IMR-90 (cell line): Measurements from ENCODE around the gene PIK3CA. TPM values are rescaled to one million over a fixed set of nuclear protein-coding genes. Genes with fewer than 3 reads are reported as not detected.
"Not testable (repeated sequence)": the region's sequence is repeated elsewhere in the genome, so short reads cannot be mapped to it uniquely, and the experiment has no call there.

Experiments used
- ATAC-seq: fragments of 200-7000 bp; cut with Tn5 transposase; 2 replicates; pipeline ENCODE4 v1.9.1; 2020; ENCODE audit warnings: low read depth, mild to moderate bottlenecking, moderate library complexity
- BruUV-seq: library from RNA; stranded (reverse); fragments of 400-500 nt; replicated peaks from 2 replicates; lab custom pipeline; 2021; lab: Mats Ljungman, UMichigan
- CTCF ChIA-PET: fragments of 300-600 bp; formaldehyde crosslinking; extraction: SDS; loops from one replicate; lab custom pipeline; 2021; ENCODE audit warnings: antibody characterized with exemption; lab: Yijun Ruan, JAX
- POLR2A ChIA-PET: fragments of 300-600 bp; sonication (Branson Sonifier 250); formaldehyde crosslinking; loops from one replicate; lab custom pipeline; 2022; ENCODE audit warnings: antibody characterized with exemption; ENCODE audit not compliant: unreplicated experiment; lab: Charles Lee
- DNase-seq: peaks from one replicate; pipeline ENCODE4 v3.0.0; 2013
- H2AFZ ChIP-seq: replicated peaks from 2 replicates; pipeline ENCODE3; 2013; ENCODE audit warnings: low read length, mild to moderate bottlenecking; ENCODE audit not compliant: poor library complexity
- H2AK5ac ChIP-seq: 2 replicates; pipeline ENCODE4 v1.6.1; 2013; ENCODE audit warnings: low read depth, low read length, inconsistent platforms
- H2AK9ac ChIP-seq: replicated peaks from 2 replicates; pipeline ENCODE3; 2013; ENCODE audit warnings: mild to moderate bottlenecking, low read depth, low read length, moderate library complexity; ENCODE audit not compliant: poor library complexity
- H2BK120ac ChIP-seq: 2 replicates; pipeline ENCODE4 v1.6.1; 2013; ENCODE audit warnings: low read depth, low read length, inconsistent platforms
- H2BK15ac ChIP-seq: 3 replicates; pipeline ENCODE4 v1.6.1; 2013; ENCODE audit warnings: low read depth, low read length, inconsistent platforms
- H2BK20ac ChIP-seq: 2 replicates; pipeline ENCODE4 v1.6.1; 2013; ENCODE audit warnings: low read depth, mild to moderate bottlenecking, inconsistent platforms, low read length, moderate library complexity
- H2BK5ac ChIP-seq: 2 replicates; pipeline ENCODE4 v1.6.1; 2013; ENCODE audit warnings: mild to moderate bottlenecking, low read depth, low read length, inconsistent platforms; ENCODE audit not compliant: poor library complexity, severe bottlenecking
- H3K14ac ChIP-seq: replicated peaks from 2 replicates; pipeline ENCODE4 v1.6.1; 2013; ENCODE audit warnings: low read depth, low read length, inconsistent platforms
- H3K18ac ChIP-seq: 2 replicates; pipeline ENCODE4 v1.6.1; 2013; ENCODE audit warnings: low read depth, low read length, control low read depth
- H3K23ac ChIP-seq: 2 replicates; pipeline ENCODE4 v1.6.1; 2013; ENCODE audit warnings: low read depth, low read length, inconsistent platforms
- H3K27ac ChIP-seq: 2 replicates; pipeline ENCODE4 v1.5.1; 2013; ENCODE audit warnings: mild to moderate bottlenecking, control low read depth, low read length; ENCODE audit not compliant: insufficient read depth
- H3K27me3 ChIP-seq: 2 replicates; pipeline ENCODE4 v1.6.1; 2013; ENCODE audit warnings: low read length; ENCODE audit not compliant: control insufficient read depth, insufficient read depth
- H3K36me3 ChIP-seq: 2 replicates; pipeline ENCODE4 v1.6.1; 2013; ENCODE audit warnings: low read length, mixed read lengths; ENCODE audit not compliant: control insufficient read depth, insufficient read depth
- H3K4ac ChIP-seq: 2 replicates; pipeline ENCODE4 v1.6.1; 2013; ENCODE audit warnings: low read depth, low read length, inconsistent platforms
- H3K4me1 ChIP-seq: 2 replicates; pipeline ENCODE4 v1.6.1; 2013; ENCODE audit warnings: low read length, mixed read lengths; ENCODE audit not compliant: control insufficient read depth, insufficient read depth
- H3K4me2 ChIP-seq: 2 replicates; pipeline ENCODE4 v1.6.1; 2013; ENCODE audit warnings: low read depth, mild to moderate bottlenecking, control low read depth, low read length, moderate library complexity
- H3K4me3 ChIP-seq: 2 replicates; pipeline ENCODE4 v1.5.1; 2013; ENCODE audit warnings: low read depth, mild to moderate bottlenecking, control low read depth, low read length, moderate library complexity; ENCODE audit not compliant: insufficient read depth
- H3K56ac ChIP-seq: 2 replicates; pipeline ENCODE4 v1.6.1; 2013; ENCODE audit warnings: low read length, inconsistent platforms; ENCODE audit not compliant: insufficient read depth; ENCODE audit errors: extremely low read depth
- H3K79me1 ChIP-seq, 2 experiments: 2 replicates each; pipeline ENCODE4 v1.6.1; 2013; ENCODE audit warnings: low read length in 2 of 2, inconsistent platforms in 1 of 2, low read depth in 1 of 2
- H3K9ac ChIP-seq: 2 replicates; pipeline ENCODE4 v1.6.1; 2013; ENCODE audit warnings: low read depth, low read length, control low read depth
- H3K9me1 ChIP-seq: 2 replicates; pipeline ENCODE4 v1.6.1; 2013; ENCODE audit warnings: low read length, inconsistent platforms; ENCODE audit not compliant: insufficient read depth
- H3K9me3 ChIP-seq: 2 replicates; pipeline ENCODE4 v1.6.1; 2013; ENCODE audit warnings: low read length; ENCODE audit not compliant: control insufficient read depth, insufficient read depth
- H4K20me1 ChIP-seq: 2 replicates; pipeline ENCODE4 v1.6.1; 2013; ENCODE audit warnings: low read length, inconsistent platforms; ENCODE audit not compliant: insufficient read depth
- H4K5ac ChIP-seq: 2 replicates; pipeline ENCODE4 v1.6.1; 2013; ENCODE audit warnings: mild to moderate bottlenecking, low read depth, low read length, control low read depth
- H4K8ac ChIP-seq, 2 experiments: 2 replicates each; pipeline ENCODE4 v1.6.1; 2013; ENCODE audit warnings: low read depth in 2 of 2, low read length in 2 of 2, control low read depth in 1 of 2, inconsistent platforms in 1 of 2
- H4K91ac ChIP-seq: 2 replicates; pipeline ENCODE4 v1.6.1; 2013; ENCODE audit warnings: low read depth, low read length, inconsistent platforms; ENCODE audit not compliant: insufficient read depth
- CTCF ChIP-seq: conservative IDR thresholded peaks from 2 replicates; pipeline ENCODE4 v1.5.1; 2012; ENCODE audit warnings: mild to moderate bottlenecking, low read depth, low read length, improper control_type of control experiment
- POLR2A ChIP-seq: IDR thresholded peaks from 2 replicates; pipeline ENCODE4 v1.6.1; 2012; ENCODE audit warnings: mild to moderate bottlenecking, low read depth, low read length
- RCOR1 ChIP-seq: IDR thresholded peaks from 2 replicates; pipeline ENCODE4 v1.6.1; 2012; ENCODE audit warnings: mild to moderate bottlenecking, low read length, improper control_type of control experiment; ENCODE audit not compliant: insufficient replicate concordance
- WGBS, 2 experiments: methylation state at CpG; one replicate each; pipeline versions ENCODE4 v1.1.5 to v1.1.7; 2013; ENCODE audit warnings: missing lambda C conversion rate in 2 of 2; ENCODE audit not compliant: insufficient read length in 1 of 2; ENCODE audit errors: extremely low coverage in 2 of 2; 5-methylcytosine and 5-hydroxymethylcytosine counted together
- dilution Hi-C: fragments of 300-500 bp; cut with HindIII; formaldehyde crosslinking; loops from one replicate; pipeline ENCODE4 v1.14.3; 2018; ENCODE audit warnings: low sequenced_read_pairs; ENCODE audit not compliant: unreplicated experiment
- in situ Hi-C: fragments of 300-500 bp; cut with MboI; formaldehyde crosslinking; loops from 3 replicates; pipeline ENCODE4 v1.14.3; 2019; ENCODE audit warnings: low sequenced_read_pairs, inconsistent platforms, mixed read lengths
- intact Hi-C: fragments of 100-400 bp; cut with micrococcal nuclease; formaldehyde crosslinking; loops from 2 replicates; pipeline ENCODE4 v1.10.0; 2022
- polyA plus RNA-seq, 3 experiments: library from polyadenylated mRNA; depleted of rRNA; stranded (reverse); fragments of >200 nt; gene quantifications; 2 replicates each; pipeline ENCODE4 v1.2.3, GENCODE V29; 2012; ENCODE audit warnings: low replicate concordance in 1 of 3
- total RNA-seq: library from RNA; depleted of rRNA; stranded (reverse); fragments of >200 nt; gene quantifications from 2 replicates; pipeline ENCODE4 v1.2.3, GENCODE V29; 2012

The PIK3CA gene
- total and polyA plus RNA-seq, 2 of the 4 experiments (the other 2 are of a cell fraction) = 5.7 to 22.4 TPM

GRCh38 chr3:179236669-179237301 is 88.6 kb downstream of the PIK3CA start:
- no peak overlapping the region for H3K4ac ChIP-seq
- TF ChIP-seq RCOR1 (no peak), POLR2A (no peak), CTCF (no peak)
- no peak overlapping the region for H3K23ac ChIP-seq
- H3K14ac ChIP-seq = no peak overlapping the region
- H3K9me3 ChIP-seq = no peaks in the 10 kb centered on the region
- H3K27me3 ChIP-seq = no peaks in the 10 kb centered on the region
- ChIA-PET POLR2A (no interaction called here), CTCF (interaction anchor here (0.5 kb wide), 1 partner anchor 18 kb away, joined by 4 read pairs; no protein-coding TSS in a partner anchor)
- no peak overlapping the region for H2AFZ ChIP-seq
- 0 out of 2 replicates have a peak, but pooled peaks cover 2% of the 10 kb centered on the region for H3K36me3 ChIP-seq
- no peaks in the 10 kb centered on the region for H4K20me1 ChIP-seq
- H3K9me1 ChIP-seq = no peaks in the 10 kb centered on the region
- H3K27ac ChIP-seq = no peak overlapping the region
- H4K8ac ChIP-seq = no peak overlapping the region
- H3K4me2 ChIP-seq = peak overlapping the region; percentile 28; the same call in 1 of the 2 replicates
- intact Hi-C loops (no loop called here), dilution Hi-C loops (no loop called here), in situ Hi-C loops (no loop called here)
- BruUV-seq = no TSS peak
- no peak overlapping the region for H2BK15ac ChIP-seq
- H3K4me3 ChIP-seq = no peak overlapping the region
- no CpG with 5 or more reads among the region's 2 CpGs for WGBS, 2 experiments
- H2BK5ac ChIP-seq = no peak overlapping the region
- H3K4me1 ChIP-seq = no peaks in the 10 kb centered on the region
- no peak overlapping the region; the same call in 1 of the 2 replicates for H3K18ac ChIP-seq
- H4K91ac ChIP-seq = no peak overlapping the region
- no peak overlapping the region for H2AK5ac ChIP-seq
- DNase-seq (no peak), ATAC-seq (no peak)
- no peak overlapping the region for H3K9ac ChIP-seq
- H2AK9ac ChIP-seq = no peak overlapping the region
- H3K56ac ChIP-seq = no peak overlapping the region
- H4K5ac ChIP-seq = no peak overlapping the region
- H2BK20ac ChIP-seq = no peak overlapping the region
- H2BK120ac ChIP-seq = no peak overlapping the region
- H3K79me1 ChIP-seq = 0 out of 4 replicates have a peak, but pooled peaks cover 0 to 2% of the 10 kb centered on the region in 2 experiments

GRCh38 chr3:179240299-179240698 is 92.1 kb downstream of the PIK3CA start:
- POLR2A ChIA-PET, dilution Hi-C loops: not testable (repeated sequence)

More at GRCh38 chr3:179240299-179240698, 92.1 kb downstream of the PIK3CA start:
- H3K27me3 ChIP-seq, H4K5ac ChIP-seq, H3K4me1 ChIP-seq, H3K36me3 ChIP-seq, H3K79me1 ChIP-seq, H3K9me1 ChIP-seq, H2BK20ac ChIP-seq, H3K4me2 ChIP-seq, H3K4me3 ChIP-seq, H2BK5ac ChIP-seq, H3K27ac ChIP-seq, H3K56ac ChIP-seq, ATAC-seq, in situ Hi-C loops, H4K91ac ChIP-seq, DNase-seq, H3K14ac ChIP-seq, H4K20me1 ChIP-seq, H2BK120ac ChIP-seq, BruUV-seq, H4K8ac ChIP-seq, H3K23ac ChIP-seq, H2AK9ac ChIP-seq, H3K9me3 ChIP-seq, intact Hi-C loops, H3K9ac ChIP-seq, H2AK5ac ChIP-seq, H2AFZ ChIP-seq, H3K4ac ChIP-seq, H3K18ac ChIP-seq, H2BK15ac ChIP-seq: not testable (repeated sequence)
- CTCF ChIA-PET = interaction anchor here (0.7 kb wide), 1 partner anchor 84 kb away, joined by 5 read pairs; no protein-coding TSS in a partner anchor
- no CpG with 5 or more reads among the region's 1 CpG for WGBS, 2 experiments
